MCF 10A (cell line): ENCODE data around the gene PLEKHA3. TPM values are rescaled to one million over a fixed set of nuclear protein-coding genes. Genes with fewer than 3 reads are reported as not detected.
A peak's percentile ranks its signal among the peaks of the same experiment; 100 is the strongest.

Experiments used
- BruUV-seq: library from RNA; stranded (reverse); fragments of 400-500 nt; replicated peaks from 2 replicates; lab custom pipeline; 2021; lab: Mats Ljungman, UMichigan
- CTCF ChIA-PET: fragments of 300-600 bp; sonication (Branson Sonifier 250); formaldehyde crosslinking; extraction: SDS; loops from one replicate; lab custom pipeline; 2021; ENCODE audit warnings: antibody characterized with exemption, inconsistent platforms; lab: Yijun Ruan, JAX
- POLR2A ChIA-PET: fragments of 300-600, 350-650 bp; sonication (Branson Sonifier 250); formaldehyde crosslinking; extraction: SDS; loops from one replicate; lab custom pipeline; 2020; ENCODE audit warnings: antibody characterized with exemption, inconsistent platforms; lab: Yijun Ruan, JAX
- DNase-seq: peaks from one replicate; pipeline ENCODE4 v3.0.0-alpha.2; 2018; ENCODE audit not compliant: unreplicated experiment
- H3K27ac Mint-ChIP-seq: one replicate; pipeline ENCODE4 v1.8.0; 2022; ENCODE audit warnings: mild to moderate bottlenecking, low read depth, mixed read lengths; ENCODE audit not compliant: unreplicated experiment
- H3K27me3 Mint-ChIP-seq: one replicate; pipeline ENCODE4 v1.8.0; 2022; ENCODE audit warnings: mixed read lengths; ENCODE audit not compliant: insufficient read depth, unreplicated experiment
- H3K36me3 Mint-ChIP-seq: one replicate; pipeline ENCODE4 v1.8.0; 2022; ENCODE audit warnings: mild to moderate bottlenecking, moderate library complexity, mixed read lengths; ENCODE audit not compliant: insufficient read depth, unreplicated experiment
- H3K4me1 Mint-ChIP-seq: one replicate; pipeline ENCODE4 v1.8.0; 2022; ENCODE audit warnings: mixed read lengths; ENCODE audit not compliant: insufficient read depth, unreplicated experiment
- H3K4me3 Mint-ChIP-seq: one replicate; pipeline ENCODE4 v1.8.0; 2022; ENCODE audit warnings: mild to moderate bottlenecking, moderate library complexity, mixed read lengths; ENCODE audit not compliant: unreplicated experiment
- H3K9me3 Mint-ChIP-seq: one replicate; pipeline ENCODE4 v1.8.0; 2022; ENCODE audit warnings: mixed read lengths; ENCODE audit not compliant: unreplicated experiment
- CTCF ChIP-seq: fragments of 200-600 bp; IDR thresholded peaks from one replicate; pipeline ENCODE4 v1.8.0; 2022; ENCODE audit warnings: antibody characterized with exemption, mild to moderate bottlenecking; ENCODE audit not compliant: unreplicated experiment
- intact Hi-C: fragments of 100-400 bp; cut with micrococcal nuclease; formaldehyde crosslinking; loops from 2 replicates; pipeline ENCODE4 v1.14.1; 2022
- total RNA-seq: library from RNA; stranded (reverse); gene quantifications from 2 replicates; pipeline ENCODE4 v1.2.3, GENCODE V29; 2022

PLEKHA3 gene
- total RNA-seq, 1 experiment from 2014 or later, result 29.8 TPM

- Mint-ChIP-seq H3K4me1 (peaks cover 25% of the 10 kb centered on the region), H3K27ac (peak overlapping the region; percentile 99), H3K27me3 (no peaks in the 10 kb centered on the region), H3K36me3 (peaks cover 9% of the 10 kb centered on the region), H3K9me3 (no peaks in the 10 kb centered on the region), H3K4me3 (peak overlapping the region; percentile 96)
- intact Hi-C loops, result loop anchor here (1.0 kb wide), 2 partner anchors 28 to 44 kb away; partner anchors contain the start of genes PJVK and PRKRA
- no peak for DNase-seq
- TF ChIP-seq CTCF, result no peak
- ChIA-PET POLR2A (interaction anchor here (0.6 to 4.6 kb wide), 15 partner anchors 10 to 407 kb away, joined by 3 to 76 read pairs (median 4); partner anchors contain the start of genes PJVK and PRKRA), CTCF (interaction anchor here (0.6 to 1.4 kb wide), 7 partner anchors 10 to 699 kb away, joined by 3 to 6 read pairs (median 4); no protein-coding TSS in a partner anchor)
- BruUV-seq, result no TSS peak
These were observed 465 bp upstream of the PLEKHA3 start for GRCh38 chr2:178479758-178480226.

GRCh38 chr2:178482437-178482836 lies 2.2 kb downstream of the PLEKHA3 start:
- peaks cover 24% of the 10 kb centered on the region for H3K36me3 Mint-ChIP-seq
- intact Hi-C loops, result no loop called here

GRCh38 chr2:178484245-178485041 lies 4.2 kb downstream of the PLEKHA3 start:
- no peaks in the 10 kb centered on the region for H3K27me3 Mint-ChIP-seq
- H3K36me3 Mint-ChIP-seq, result peaks cover 26% of the 10 kb centered on the region
- no TSS peak for BruUV-seq
- POLR2A ChIA-PET, result no interaction called here
- DNase-seq, result peak; percentile 51
- H3K27ac Mint-ChIP-seq, result no peak overlapping the region
- H3K9me3 Mint-ChIP-seq, result no peaks in the 10 kb centered on the region
- intact Hi-C loops, result no loop called here
- peaks cover 37% of the 10 kb centered on the region for H3K4me1 Mint-ChIP-seq
- H3K4me3 Mint-ChIP-seq, result no peak overlapping the region
- CTCF ChIA-PET, result no interaction called here
- no peak for TF ChIP-seq CTCF

More at GRCh38 chr2:178482437-178482836, 2.2 kb downstream of the PLEKHA3 start:
- Mint-ChIP-seq H3K27me3 (no peaks in the 10 kb centered on the region), H3K27ac (no peak overlapping the region), H3K9me3 (no peaks in the 10 kb centered on the region), H3K4me3 (peak overlapping the region; percentile 96), H3K4me1 (peaks cover 28% of the 10 kb centered on the region)
- BruUV-seq, result no TSS peak
- no peak for TF ChIP-seq CTCF
- ChIA-PET CTCF (interaction anchor here (0.6 to 1.8 kb wide), 6 partner anchors 41 to 1521 kb away, joined by 3 to 7 read pairs (median 5); no protein-coding TSS in a partner anchor), POLR2A (interaction anchor here (1.0 to 4.6 kb wide), 4 partner anchors 32 to 369 kb away, joined by 3 to 76 read pairs (median 14); partner anchors contain the start of genes PJVK and PRKRA)
- no peak for DNase-seq

GRCh38 chr2:178485356-178485755 lies 5.1 kb downstream of the PLEKHA3 start:
- ChIA-PET POLR2A (no interaction called here), CTCF (no interaction called here)
- TF ChIP-seq CTCF, result no peak
- no peak overlapping the region for H3K4me3 Mint-ChIP-seq
- H3K36me3 Mint-ChIP-seq, result peaks cover 35% of the 10 kb centered on the region
- intact Hi-C loops, result no loop called here
- BruUV-seq, result no TSS peak
- peaks cover 43% of the 10 kb centered on the region for H3K4me1 Mint-ChIP-seq
- DNase-seq, result no peak
- no peak overlapping the region for H3K27ac Mint-ChIP-seq
- H3K27me3 Mint-ChIP-seq, result no peaks in the 10 kb centered on the region
- H3K9me3 Mint-ChIP-seq, result no peaks in the 10 kb centered on the region
